Endothelial cell (in vitro differentiated cells): Measurements from ENCODE around the gene ADAMTS16. TPM values are rescaled to one million over a fixed set of nuclear protein-coding genes. Genes with fewer than 3 reads are reported as not detected.

Source experiments
- DNase-seq: peaks from one replicate; pipeline ENCODE4 v3.0.0; 2021; ENCODE audit warnings: low spot score
- H3K27ac Mint-ChIP-seq: one replicate; pipeline ENCODE4 v1.8.0; 2021; ENCODE audit warnings: mixed read lengths, inconsistent platforms; ENCODE audit not compliant: unreplicated experiment
- H3K27me3 Mint-ChIP-seq: one replicate; pipeline ENCODE4 v1.8.0; 2021; ENCODE audit warnings: mild to moderate bottlenecking, moderate library complexity, mixed read lengths, inconsistent platforms; ENCODE audit not compliant: unreplicated experiment
- H3K36me3 Mint-ChIP-seq: one replicate; pipeline ENCODE4 v1.8.0; 2021; ENCODE audit warnings: mild to moderate bottlenecking, low read depth, mixed read lengths, inconsistent platforms; ENCODE audit not compliant: unreplicated experiment
- H3K4me1 Mint-ChIP-seq: one replicate; pipeline ENCODE4 v1.8.0; 2021; ENCODE audit warnings: mild to moderate bottlenecking, mixed read lengths, inconsistent platforms; ENCODE audit not compliant: unreplicated experiment
- H3K4me3 Mint-ChIP-seq: one replicate; pipeline ENCODE4 v1.8.0; 2021; ENCODE audit warnings: mild to moderate bottlenecking, mixed read lengths, inconsistent platforms; ENCODE audit not compliant: unreplicated experiment
- H3K9me3 Mint-ChIP-seq: one replicate; pipeline ENCODE4 v1.8.0; 2021; ENCODE audit warnings: mixed read lengths, inconsistent platforms; ENCODE audit not compliant: unreplicated experiment
- total RNA-seq: library from RNA; stranded (reverse); fragmentation: NEBNext Ultra II Directional; extraction: Animal tissue kit (Norgen Biotek cat#: 25700); gene quantifications from one replicate; pipeline ENCODE4 v1.2.1, GENCODE V29; 2021; ENCODE audit not compliant: unreplicated experiment
- TF ChIP-seq, protein P1 (sequence below): fragments of 200-600 bp; sonication (generic); IDR thresholded peaks from one replicate; pipeline ENCODE4 v1.5.0; 2021; ENCODE audit warnings: antibody characterized with exemption; ENCODE audit not compliant: unreplicated experiment

Gene ADAMTS16
- total RNA-seq, 1 donor from 2014 or later: 27.8 TPM

DNA sequence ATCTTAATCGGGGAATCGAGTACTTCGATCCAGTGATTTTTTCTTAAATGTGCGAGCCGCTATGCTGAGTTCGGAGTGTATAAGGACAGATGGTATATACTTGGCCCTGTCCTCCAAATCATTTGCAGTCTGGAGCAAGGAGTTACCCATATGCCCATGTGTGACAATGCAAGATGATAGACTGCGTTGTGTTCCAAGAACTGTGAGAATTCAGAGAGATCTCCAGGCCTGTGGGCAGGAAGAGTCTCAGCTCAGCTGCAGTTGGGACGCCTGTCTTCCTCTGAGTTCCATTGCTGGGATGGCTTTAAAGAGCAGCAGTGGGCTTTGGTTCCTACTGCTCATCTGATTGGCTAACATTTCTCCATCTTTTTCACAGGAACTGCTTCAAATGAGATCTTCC lies 106.6 kb downstream of the ADAMTS16 start:
- H3K36me3 Mint-ChIP-seq: no peaks in the 10 kb centered on the region
- no peaks in the 10 kb centered on the region for H3K9me3 Mint-ChIP-seq
- no peaks in the 10 kb centered on the region for H3K4me1 Mint-ChIP-seq
- DNase-seq: no peak
- TF ChIP-seq, protein P1, sequence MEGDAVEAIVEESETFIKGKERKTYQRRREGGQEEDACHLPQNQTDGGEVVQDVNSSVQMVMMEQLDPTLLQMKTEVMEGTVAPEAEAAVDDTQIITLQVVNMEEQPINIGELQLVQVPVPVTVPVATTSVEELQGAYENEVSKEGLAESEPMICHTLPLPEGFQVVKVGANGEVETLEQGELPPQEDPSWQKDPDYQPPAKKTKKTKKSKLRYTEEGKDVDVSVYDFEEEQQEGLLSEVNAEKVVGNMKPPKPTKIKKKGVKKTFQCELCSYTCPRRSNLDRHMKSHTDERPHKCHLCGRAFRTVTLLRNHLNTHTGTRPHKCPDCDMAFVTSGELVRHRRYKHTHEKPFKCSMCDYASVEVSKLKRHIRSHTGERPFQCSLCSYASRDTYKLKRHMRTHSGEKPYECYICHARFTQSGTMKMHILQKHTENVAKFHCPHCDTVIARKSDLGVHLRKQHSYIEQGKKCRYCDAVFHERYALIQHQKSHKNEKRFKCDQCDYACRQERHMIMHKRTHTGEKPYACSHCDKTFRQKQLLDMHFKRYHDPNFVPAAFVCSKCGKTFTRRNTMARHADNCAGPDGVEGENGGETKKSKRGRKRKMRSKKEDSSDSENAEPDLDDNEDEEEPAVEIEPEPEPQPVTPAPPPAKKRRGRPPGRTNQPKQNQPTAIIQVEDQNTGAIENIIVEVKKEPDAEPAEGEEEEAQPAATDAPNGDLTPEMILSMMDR: no peak
- no peaks in the 10 kb centered on the region for H3K27me3 Mint-ChIP-seq
- no peak overlapping the region for H3K4me3 Mint-ChIP-seq
- H3K27ac Mint-ChIP-seq: no peak overlapping the region

DNA sequence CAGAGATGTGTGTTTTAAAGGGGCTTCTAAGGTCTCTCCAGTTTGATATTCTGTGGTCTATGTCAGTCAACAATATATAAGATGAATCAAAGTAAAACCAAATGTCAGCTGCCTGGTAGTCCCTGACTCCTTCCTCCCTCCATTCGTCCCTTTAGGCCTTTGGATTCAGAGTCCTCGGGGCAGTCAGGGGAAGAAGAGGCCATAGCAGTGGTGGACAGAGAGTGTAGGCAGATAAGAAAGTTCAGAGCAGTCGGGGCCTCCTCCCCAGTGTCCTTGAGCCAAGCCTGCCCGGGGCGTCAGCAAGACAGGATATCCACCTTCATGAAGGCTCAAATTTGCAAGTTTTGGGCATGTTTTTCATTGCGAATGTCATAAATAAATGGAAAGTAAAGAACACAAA lies 110.6 kb downstream of the ADAMTS16 start:
- Mint-ChIP-seq H3K9me3 (peaks cover 5% of the 10 kb centered on the region), H3K4me1 (no peaks in the 10 kb centered on the region), H3K27ac (no peak overlapping the region), H3K4me3 (no peak overlapping the region), H3K27me3 (no peaks in the 10 kb centered on the region), H3K36me3 (peaks cover 11% of the 10 kb centered on the region)
- TF ChIP-seq, protein P1: no peak
- no peak for DNase-seq

DNA sequence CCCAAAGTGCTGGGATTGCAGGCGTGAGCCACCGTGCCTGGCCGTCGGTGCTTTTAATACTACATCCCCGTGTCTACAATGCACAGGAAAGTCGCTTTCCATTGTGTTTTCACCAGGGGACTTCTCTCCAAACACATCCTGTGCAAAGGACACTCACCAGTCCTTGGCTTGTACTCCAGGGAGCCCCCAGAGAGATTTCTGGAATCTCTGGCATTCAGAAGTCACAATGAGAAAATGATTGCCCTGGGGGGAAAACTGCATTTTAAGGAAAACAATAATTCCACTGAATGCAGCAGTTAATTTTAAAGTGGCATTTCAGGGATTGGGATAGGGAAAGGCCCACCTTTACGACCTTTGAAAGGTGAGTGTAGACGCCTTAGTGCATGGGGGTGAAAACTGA lies 112.0 kb downstream of the ADAMTS16 start:
- Mint-ChIP-seq H3K4me3 (no peak overlapping the region), H3K36me3 (peaks cover 11% of the 10 kb centered on the region), H3K9me3 (peaks cover 5% of the 10 kb centered on the region), H3K27ac (no peak overlapping the region), H3K27me3 (no peaks in the 10 kb centered on the region), H3K4me1 (no peaks in the 10 kb centered on the region)
- TF ChIP-seq, protein P1: no peak
- no peak for DNase-seq

DNA sequence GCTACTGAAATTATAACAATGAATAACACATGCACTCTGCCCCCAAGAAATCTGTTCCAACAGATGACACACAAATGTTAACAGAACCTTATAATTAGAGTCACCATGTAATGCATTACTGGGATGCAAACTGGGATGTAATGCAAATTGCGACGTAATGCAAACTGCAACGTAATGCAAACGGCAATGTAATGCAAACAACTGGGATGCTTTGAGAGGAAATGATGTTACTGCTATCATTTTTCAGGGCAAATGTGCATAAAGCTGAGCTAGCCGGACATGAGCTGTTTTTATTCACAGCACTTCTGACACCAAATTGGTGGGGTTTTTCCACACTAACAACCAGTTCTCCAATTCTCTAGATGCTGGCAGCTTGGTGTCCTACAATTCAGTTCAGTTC lies 117.2 kb downstream of the ADAMTS16 start:
- no peaks in the 10 kb centered on the region for H3K4me1 Mint-ChIP-seq
- TF ChIP-seq, protein P1: no peak
- peaks cover 11% of the 10 kb centered on the region for H3K36me3 Mint-ChIP-seq
- H3K9me3 Mint-ChIP-seq: peaks cover 5% of the 10 kb centered on the region
- H3K27ac Mint-ChIP-seq: no peak overlapping the region
- no peaks in the 10 kb centered on the region for H3K27me3 Mint-ChIP-seq
- H3K4me3 Mint-ChIP-seq: no peak overlapping the region
- DNase-seq: no peak

DNA sequence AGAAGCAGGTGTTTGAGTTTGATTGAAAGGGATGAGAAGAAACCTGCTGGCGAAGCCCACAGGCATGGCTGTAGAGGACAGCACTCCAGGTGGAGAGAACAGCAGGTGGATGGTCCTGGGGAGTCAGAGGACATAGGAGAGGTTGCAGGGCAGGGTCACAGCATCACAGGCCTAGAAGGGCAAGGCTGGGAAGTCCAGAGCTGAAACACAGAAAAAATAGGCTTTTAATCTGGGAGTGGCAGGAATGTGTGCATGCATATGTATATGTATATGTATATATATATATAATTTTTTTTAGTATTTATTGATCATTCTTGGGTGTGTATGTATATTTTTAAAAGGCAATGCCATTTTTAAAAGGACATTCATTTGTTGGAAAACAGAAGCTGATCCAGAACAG lies 118.4 kb downstream of the ADAMTS16 start:
- H3K27me3 Mint-ChIP-seq: no peaks in the 10 kb centered on the region
- TF ChIP-seq, protein P1: no peak
- H3K27ac Mint-ChIP-seq: no peak overlapping the region
- no peak for DNase-seq
- peaks cover 7% of the 10 kb centered on the region for H3K36me3 Mint-ChIP-seq
- no peaks in the 10 kb centered on the region for H3K4me1 Mint-ChIP-seq
- H3K4me3 Mint-ChIP-seq: no peak overlapping the region
- H3K9me3 Mint-ChIP-seq: peaks cover 5% of the 10 kb centered on the region
